OCI-LY1 (cell line): ENCODE data around the gene TFRC.

Source experiments
- H2AFZ ChIP-seq: fragments of 200-600 bp; sonication (generic), shearing (Covaris generic); 2 replicates; pipeline ENCODE4 v1.6.0; 2014; ENCODE audit warnings: antibody characterized with exemption, mild to moderate bottlenecking, low read length
- H3F3A ChIP-seq: fragments of 200-600 bp; sonication (generic), shearing (Covaris generic); 2 replicates; pipeline ENCODE4 v1.6.0; 2014; ENCODE audit warnings: mild to moderate bottlenecking, antibody characterized with exemption, low read length, moderate library complexity; ENCODE audit not compliant: insufficient read depth
- H3K27ac ChIP-seq: fragments of 200-600 bp; sonication (generic); 2 replicates; pipeline ENCODE4 v1.5.1; 2014; ENCODE audit warnings: low read length, mixed run types, mild to moderate bottlenecking, low read depth; ENCODE audit not compliant: poor library complexity, severe bottlenecking
- H3K27me3 ChIP-seq: fragments of 200-600 bp; sonication (generic); 2 replicates; pipeline ENCODE4 v1.6.0; 2014; ENCODE audit warnings: antibody characterized with exemption, mild to moderate bottlenecking, low read length, moderate library complexity; ENCODE audit not compliant: insufficient read depth
- H3K36me3 ChIP-seq: fragments of 200-600 bp; sonication (generic); 2 replicates; pipeline ENCODE4 v1.6.1; 2014; ENCODE audit warnings: mild to moderate bottlenecking, antibody characterized with exemption, low read length, moderate library complexity, mixed read lengths; ENCODE audit not compliant: insufficient read depth
- H3K4me1 ChIP-seq: fragments of 200-600 bp; sonication (generic); 2 replicates; pipeline ENCODE4 v1.5.1; 2014; ENCODE audit warnings: mild to moderate bottlenecking, low read length, moderate library complexity; ENCODE audit not compliant: insufficient read depth, severe bottlenecking
- H3K4me2 ChIP-seq: fragments of 200-600 bp; sonication (generic), shearing (Covaris generic); 2 replicates; pipeline ENCODE4 v1.6.1; 2014; ENCODE audit warnings: low read length
- H3K4me3 ChIP-seq: fragments of 200-600 bp; sonication (generic); 2 replicates; pipeline ENCODE4 v1.5.1; 2014; ENCODE audit warnings: low read length, low read depth, mild to moderate bottlenecking, mixed read lengths; ENCODE audit not compliant: poor library complexity, severe bottlenecking
- H3K79me2 ChIP-seq: fragments of 200-600 bp; shearing (Covaris generic); 2 replicates; pipeline ENCODE4 v1.6.1; 2016; ENCODE audit warnings: mixed run types, low read length, mixed read lengths; ENCODE audit not compliant: insufficient read depth
- H3K9ac ChIP-seq: fragments of 200-600 bp; sonication (generic), shearing (Covaris generic); 2 replicates; pipeline ENCODE4 v1.6.1; 2014; ENCODE audit warnings: mild to moderate bottlenecking, low read length, mixed read lengths
- H3K9me2 ChIP-seq: fragments of 200-600 bp; sonication (generic), shearing (Covaris generic); 2 replicates; pipeline ENCODE4 v1.6.1; 2014; ENCODE audit warnings: low read depth, mild to moderate bottlenecking, low read length, mixed read lengths
- H3K9me3 ChIP-seq: fragments of 200-600 bp; shearing (Covaris generic); 2 replicates; pipeline ENCODE4 v1.6.1; 2014; ENCODE audit warnings: low read length, mixed read lengths
- H4K20me1 ChIP-seq: fragments of 200-600 bp; sonication (generic), shearing (Covaris generic); 2 replicates; pipeline ENCODE4 v1.6.0; 2016; ENCODE audit warnings: mild to moderate bottlenecking, low read length; ENCODE audit not compliant: insufficient read depth
- CTCF ChIP-seq: fragments of 200-600 bp; sonication (generic), shearing (Covaris generic); IDR thresholded peaks from 2 replicates; pipeline ENCODE4 v1.5.1; 2017; ENCODE audit warnings: mild to moderate bottlenecking, antibody characterized with exemption, low read length, moderate library complexity, mixed read lengths
- EZH2 ChIP-seq: fragments of 200-600 bp; sonication (generic), shearing (Covaris generic); IDR thresholded peaks from 2 replicates; pipeline ENCODE4 v1.8.0; 2017; ENCODE audit warnings: borderline replicate concordance, mixed run types, mild to moderate bottlenecking, antibody characterized with exemption, low read length, moderate library complexity, mixed read lengths

TFRC gene

GRCh38 chr3:196121066-196121465, 39.2 kb upstream of the TFRC start:
- no peak for TF ChIP-seq CTCF
- Histone ChIP-seq H3K9me3 (no peaks in the 10 kb centered on the region), H4K20me1 (no peaks in the 10 kb centered on the region), H3K9me2 (no peaks in the 10 kb centered on the region), H3K4me1 (peaks cover 5% of the 10 kb centered on the region), H3K9ac (no peak overlapping the region), H3K4me3 (no peak overlapping the region), H3K36me3 (no peaks in the 10 kb centered on the region), H3K27me3 (no peaks in the 10 kb centered on the region; the same call in 1 of the 2 replicates), H3F3A (no peaks in the 10 kb centered on the region), H3K79me2 (no peaks in the 10 kb centered on the region), H2AFZ (no peak overlapping the region), H3K27ac (no peak overlapping the region), H3K4me2 (no peak overlapping the region)

GRCh38 chr3:196120291-196120951, 38.5 kb upstream of the TFRC start:
- H3K9me3 ChIP-seq, result no peaks in the 10 kb centered on the region
- no peak overlapping the region for H3K9ac ChIP-seq
- H3K27ac ChIP-seq, result no peak overlapping the region
- H3K9me2 ChIP-seq, result no peaks in the 10 kb centered on the region
- H4K20me1 ChIP-seq, result no peaks in the 10 kb centered on the region
- no peak overlapping the region for H3K4me2 ChIP-seq
- H3K36me3 ChIP-seq, result no peaks in the 10 kb centered on the region
- no peak for TF ChIP-seq EZH2
- no peak for TF ChIP-seq CTCF
- no peak overlapping the region for H2AFZ ChIP-seq
- peaks cover 5% of the 10 kb centered on the region for H3K4me1 ChIP-seq
- H3F3A ChIP-seq, result no peaks in the 10 kb centered on the region
- H3K27me3 ChIP-seq, result no peaks in the 10 kb centered on the region; the same call in 1 of the 2 replicates
- H3K4me3 ChIP-seq, result no peak overlapping the region
- H3K79me2 ChIP-seq, result no peaks in the 10 kb centered on the region

GRCh38 chr3:196117809-196118208, 35.9 kb upstream of the TFRC start:
- Histone ChIP-seq H3K4me2 (no peak overlapping the region), H3K9me2 (no peaks in the 10 kb centered on the region), H3K9ac (no peak overlapping the region), H4K20me1 (no peaks in the 10 kb centered on the region), H3F3A (no peaks in the 10 kb centered on the region), H3K4me3 (no peak overlapping the region), H3K36me3 (no peaks in the 10 kb centered on the region), H3K27ac (no peak overlapping the region), H3K27me3 (peaks cover 5% of the 10 kb centered on the region; the same call in 1 of the 2 replicates), H3K4me1 (peaks cover 5% of the 10 kb centered on the region), H3K79me2 (no peaks in the 10 kb centered on the region), H2AFZ (no peak overlapping the region), H3K9me3 (no peaks in the 10 kb centered on the region)
- TF ChIP-seq CTCF (no peak), EZH2 (no peak)
